K562 (cell line): ENCODE results near the gene CYTH1.

Experiments
- BACH1 ChIP-seq: fragments of 200-800 bp; sonication (Bioruptor generic); IDR thresholded peaks from 2 replicates; pipeline ENCODE4 v1.6.1; 2016; ENCODE audit warnings: missing genetic modification characterization, missing compliant biosample characterization
- CTCF ChIP-seq, 3 experiments: IDR thresholded peaks in 2 of 3; conservative IDR thresholded peaks in 1 of 3; 2 replicates each; pipeline ENCODE4 v1.5.1; 2011 to 2012; ENCODE audit warnings: low read length in 3 of 3, mild to moderate bottlenecking in 3 of 3, control low read depth in 2 of 3, improper control_type of control experiment in 1 of 3, inconsistent platforms in 1 of 3, low read depth in 1 of 3, mixed read lengths in 1 of 3, moderate library complexity in 1 of 3; ENCODE audit not compliant: insufficient read depth in 2 of 3
- HNRNPUL1 ChIP-seq: fragments of 200-400 bp; formaldehyde crosslinking; IDR thresholded peaks from 2 replicates; pipeline ENCODE4 v1.6.1; 2017; ENCODE audit warnings: low read length
- NFRKB ChIP-seq: fragments of 450-650 bp; IDR thresholded peaks from 2 replicates; pipeline ENCODE4 v1.6.1; 2016; ENCODE audit warnings: low read depth
- POLR2A ChIP-seq: fragments of 450-650 bp; conservative IDR thresholded peaks from 2 replicates; pipeline ENCODE4 v1.6.1; 2016
- POLR2AphosphoS5 ChIP-seq: IDR thresholded peaks from 2 replicates; pipeline ENCODE4 v1.6.1; 2011; ENCODE audit warnings: mild to moderate bottlenecking, low read depth, low read length, moderate library complexity; ENCODE audit not compliant: control insufficient read depth, insufficient read depth
- TF ChIP-seq, protein P1 (sequence below): sonication (generic); formaldehyde crosslinking; IDR thresholded peaks from 2 replicates; pipeline ENCODE4 v1.9.0; 2022; ENCODE audit warnings: mild to moderate bottlenecking, missing genetic modification reagents

GRCh38 chr17:78672871-78673371 lies 109.2 kb downstream of the CYTH1 start:
- TF ChIP-seq BACH1 (no peak), POLR2AphosphoS5 (no peak), POLR2A (no peak), NFRKB (no peak), CTCF (IDR thresholded peaks at IDR 0.05 in 2 of 3, conservative IDR thresholded peaks at IDR 0.05 in 1 of 3; ENCODE audit: insufficient read depth in 2 of 3, low read depth in 1 of 3, low read length in 3 of 3) (no peak), HNRNPUL1 (no peak)
- TF ChIP-seq, protein P1, sequence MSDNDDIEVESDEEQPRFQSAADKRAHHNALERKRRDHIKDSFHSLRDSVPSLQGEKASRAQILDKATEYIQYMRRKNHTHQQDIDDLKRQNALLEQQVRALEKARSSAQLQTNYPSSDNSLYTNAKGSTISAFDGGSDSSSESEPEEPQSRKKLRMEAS (CRISPR knock-in tag), result no peak
